Sigmoid colon (tissue), 7 donors: ENCODE measurements around the gene CCDC18. TPM values are rescaled to one million over a fixed set of nuclear protein-coding genes. Genes with fewer than 3 reads are reported as not detected.
A peak's percentile ranks its signal among the peaks of the same experiment; 100 is the strongest.

ENCODE experiments used
- DNase-seq: peaks from one replicate; pipeline ENCODE4 v3.0.0-alpha.2; 2019
- H3K27ac ChIP-seq, 4 donors: fragments of 200-600 bp; sonication (generic); one replicate each; pipeline ENCODE4 v1.5.1; 2016 to 2019; ENCODE audit warnings: mild to moderate bottlenecking in 1 of 4
- H3K27me3 ChIP-seq, 3 donors: fragments of 200-600 bp; sonication (generic); one replicate each; pipeline ENCODE4 v1.5.1; 2019; ENCODE audit warnings: mild to moderate bottlenecking in 1 of 3
- H3K36me3 ChIP-seq, 4 donors: fragments of 200-600 bp; sonication (generic); one replicate each; pipeline ENCODE4 v1.5.1; 2016 to 2019
- H3K4me1 ChIP-seq, 4 donors: fragments of 200-600 bp; sonication (generic); one replicate each; pipeline ENCODE4 v1.5.1; 2017 to 2019
- H3K4me3 ChIP-seq, 4 donors: fragments of 200-600 bp; sonication (generic); one replicate each; pipeline ENCODE4 v1.5.1; 2017 to 2019; ENCODE audit warnings: mild to moderate bottlenecking in 2 of 4, moderate library complexity in 1 of 4
- H3K9me3 ChIP-seq, 4 donors: fragments of 200-600 bp in 3 of 4; sonication (generic) in 3 of 4; one replicate each; pipeline versions ENCODE4 v1.5.1 to v1.6.1; 2013 to 2019
- CTCF ChIP-seq, 4 experiments: fragments of 450-650 bp in 3 of 4; fragments of 200-600 bp in 1 of 4; IDR thresholded peaks; one replicate each; pipeline ENCODE4 v1.5.1; 2016 to 2019; ENCODE audit warnings: antibody characterized with exemption in 4 of 4, mild to moderate bottlenecking in 3 of 4, moderate library complexity in 2 of 4
- EP300 ChIP-seq, 4 donors: sonication (generic); formaldehyde crosslinking; IDR thresholded peaks; one replicate each; pipeline ENCODE4 v1.6.1; 2017; ENCODE audit warnings: antibody characterized with exemption in 4 of 4
- POLR2A ChIP-seq, 2 donors: fragments of 450-650 bp; IDR thresholded peaks; one replicate each; pipeline ENCODE4 v1.6.1; 2016; ENCODE audit warnings: antibody characterized with exemption in 2 of 2, mild to moderate bottlenecking in 2 of 2, moderate library complexity in 2 of 2
- POLR2AphosphoS5 ChIP-seq, 4 donors: sonication (generic); formaldehyde crosslinking; IDR thresholded peaks; one replicate each; pipeline ENCODE4 v1.6.1; 2017; ENCODE audit warnings: antibody characterized with exemption in 4 of 4
- WGBS, 2 donors: extraction: QIAGEN DNeasy Blood & Tissue Kit; methylation state at CpG; one replicate each; pipeline ENCODE4 v1.1.7; 2013; 5-methylcytosine and 5-hydroxymethylcytosine counted together
- intact Hi-C: fragments of 100-400 bp; cut with DNase I; formaldehyde crosslinking; loops from one replicate; pipeline ENCODE4 v1.15.1; 2023
- polyA plus RNA-seq, 3 donors: library from polyadenylated mRNA; stranded (reverse); fragments of 200-250 nt; gene quantifications; one replicate each; pipeline ENCODE4 v1.2.3, GENCODE V29; 2013
- total RNA-seq, 4 donors: library from RNA; depleted of rRNA; stranded (reverse); fragments of >200 nt; gene quantifications; one replicate each; pipeline ENCODE4 v1.1.0, GENCODE V29; 2016
- donor health status: healthy with polysubstance abuse.
- donor health status: Bipolar disorder and iron deficiency.
- donor health status: healthy.

CCDC18 gene
- total and polyA plus RNA-seq, 7 donors = 0.60 to 6.9 (median 2.5) TPM

DNA sequence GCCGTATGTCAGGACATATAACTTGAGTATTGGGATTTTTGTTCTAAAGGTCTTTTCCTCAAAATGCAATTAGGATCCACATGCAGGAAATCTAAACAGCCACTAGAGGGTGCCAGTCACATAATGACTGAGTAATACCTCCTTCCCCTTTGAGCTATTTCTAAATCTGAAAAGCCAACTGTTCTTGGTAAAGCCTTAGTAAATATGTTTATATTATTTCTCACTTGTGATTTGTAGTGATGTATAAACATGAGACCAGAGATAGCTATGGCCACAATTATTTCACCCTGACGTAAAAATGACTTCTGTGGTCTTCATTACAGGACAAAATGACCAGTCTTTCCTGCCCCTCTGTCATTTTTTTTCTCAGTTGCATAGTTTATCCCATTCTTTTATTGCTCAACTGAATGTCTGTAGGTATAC, 124.2 kb downstream of the CCDC18 start:
- H3K27ac ChIP-seq = no peak overlapping the region
- no peak for DNase-seq
- H3K9me3 ChIP-seq = no peaks in the 10 kb centered on the region
- no peaks in the 10 kb centered on the region for H3K27me3 ChIP-seq
- H3K36me3 ChIP-seq = no peaks in the 10 kb centered on the region
- 25 to 34% methylated on average over 2 of the region's 2 CpGs for WGBS, 2 donors
- no peaks in the 10 kb centered on the region for H3K4me1 ChIP-seq
- TF ChIP-seq CTCF (IDR thresholded peaks at IDR 0.05) (peak; percentile 70 to 84 (median 78)), POLR2A (IDR thresholded peaks at IDR 0.05) (no peak)
- H3K4me3 ChIP-seq = no peak overlapping the region
- intact Hi-C loops = loop anchor here (2.0 to 10.0 kb wide), 5 partner anchors 42 to 568 kb away; no protein-coding TSS in a partner anchor

- intact Hi-C loops = loop anchor here (5.0 to 10.0 kb wide), 3 partner anchors 130 to 538 kb away; no protein-coding TSS in a partner anchor
- Histone ChIP-seq H3K27me3 (no peaks in the 10 kb centered on the region), H3K36me3 (peaks cover 0 to 6% (median 0%) of the 10 kb centered on the region in 4 donors), H3K27ac (no peak overlapping the region), H3K4me1 (peaks cover 0 to 4% (median 0%) of the 10 kb centered on the region in 4 donors), H3K9me3 (no peaks in the 10 kb centered on the region), H3K4me3 (no peak overlapping the region)
- no peak for TF ChIP-seq POLR2AphosphoS5 (IDR thresholded peaks at IDR 0.05)
- no peak for TF ChIP-seq EP300 (IDR thresholded peaks at IDR 0.05)
- TF ChIP-seq POLR2A (IDR thresholded peaks at IDR 0.05) = no peak
- no peak for TF ChIP-seq CTCF (IDR thresholded peaks at IDR 0.05)
- DNase-seq = no peak
Observed at GRCh38 chr1:93306920-93307319, 126.4 kb downstream of the CCDC18 start.

GRCh38 chr1:93313026-93313425, 132.5 kb downstream of the CCDC18 start:
- Histone ChIP-seq H3K9me3 (no peaks in the 10 kb centered on the region), H3K4me1 (peaks cover 0 to 4% (median 0%) of the 10 kb centered on the region in 4 donors), H3K27ac (no peak overlapping the region), H3K36me3 (peaks cover 0 to 6% (median 0%) of the 10 kb centered on the region in 4 donors), H3K4me3 (no peak overlapping the region), H3K27me3 (no peaks in the 10 kb centered on the region)
- DNase-seq = no peak
- no peak for TF ChIP-seq POLR2A (IDR thresholded peaks at IDR 0.05)
- TF ChIP-seq CTCF (IDR thresholded peaks at IDR 0.05) = no peak
- TF ChIP-seq POLR2AphosphoS5 (IDR thresholded peaks at IDR 0.05) = no peak
- no peak for TF ChIP-seq EP300 (IDR thresholded peaks at IDR 0.05)
- intact Hi-C loops = no loop called here
- 70 to 73% methylated on average over 4 of the region's 4 CpGs for WGBS, 2 donors

GRCh38 chr1:93317207-93317606, 136.7 kb downstream of the CCDC18 start:
- intact Hi-C loops = no loop called here
- Histone ChIP-seq H3K36me3 (no peaks in the 10 kb centered on the region), H3K4me3 (no peak overlapping the region), H3K9me3 (no peaks in the 10 kb centered on the region), H3K4me1 (no peaks in the 10 kb centered on the region), H3K27me3 (no peaks in the 10 kb centered on the region), H3K27ac (no peak overlapping the region)
- 57 to 76% methylated on average over 2 of the region's 2 CpGs for WGBS, 2 donors
- no peak for TF ChIP-seq POLR2AphosphoS5 (IDR thresholded peaks at IDR 0.05)
- TF ChIP-seq CTCF (IDR thresholded peaks at IDR 0.05) = no peak
- TF ChIP-seq POLR2A (IDR thresholded peaks at IDR 0.05) = no peak
- TF ChIP-seq EP300 (IDR thresholded peaks at IDR 0.05) = no peak
- no peak for DNase-seq

DNA sequence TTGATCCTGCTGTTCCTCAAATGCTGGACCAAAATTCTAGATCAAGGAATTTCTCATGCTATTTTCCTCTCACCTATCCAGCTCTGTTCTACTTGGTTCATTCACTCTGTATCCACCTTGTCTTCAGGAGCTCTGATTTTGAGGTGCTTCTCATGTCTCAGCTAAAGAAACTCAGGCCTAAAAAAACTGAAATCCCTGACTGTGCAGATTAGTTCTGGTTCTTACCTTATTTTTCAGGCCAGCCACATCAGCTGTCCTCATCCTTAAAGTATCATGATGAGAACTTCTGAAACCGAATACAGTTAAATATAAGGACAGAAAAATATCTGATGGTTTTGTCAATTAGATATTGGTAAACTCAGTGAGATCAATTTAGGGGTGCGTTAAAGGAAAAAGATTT, 137.4 kb downstream of the CCDC18 start:
- DNase-seq = no peak
- no peak overlapping the region for H3K4me3 ChIP-seq
- H3K36me3 ChIP-seq = no peaks in the 10 kb centered on the region
- intact Hi-C loops = no loop called here
- 95 to 99% methylated on average over 2 of the region's 2 CpGs for WGBS, 2 donors
- H3K4me1 ChIP-seq = no peaks in the 10 kb centered on the region
- H3K27ac ChIP-seq = no peak overlapping the region
- H3K27me3 ChIP-seq = no peaks in the 10 kb centered on the region
- no peaks in the 10 kb centered on the region for H3K9me3 ChIP-seq
- TF ChIP-seq POLR2A (IDR thresholded peaks at IDR 0.05) (no peak), CTCF (IDR thresholded peaks at IDR 0.05) (no peak), POLR2AphosphoS5 (IDR thresholded peaks at IDR 0.05) (no peak), EP300 (IDR thresholded peaks at IDR 0.05) (no peak)
